HEK293T (cell line): ENCODE results near the gene ORM2.
A peak's percentile ranks its signal among the peaks of the same experiment; 100 is the strongest.

Source experiments
- CTCF ChIA-PET: fragments of 350-600 bp; formaldehyde crosslinking; extraction: SDS; loops from one replicate; lab custom pipeline; 2021; ENCODE audit warnings: antibody characterized with exemption, inconsistent platforms; lab: Yijun Ruan, JAX
- POLR2A ChIA-PET: fragments of 350-600 bp; formaldehyde crosslinking; extraction: SDS; loops from one replicate; lab custom pipeline; 2020; ENCODE audit warnings: antibody characterized with exemption, inconsistent platforms; lab: Yijun Ruan, JAX
- DNase-seq: peaks from one replicate; pipeline ENCODE4 v3.0.0; 2012; ENCODE audit warnings: mixed read lengths; ENCODE audit errors: extremely low spot score
- ARNT ChIP-seq: fragments of 450-650 bp; IDR thresholded peaks from 2 replicates; pipeline ENCODE4 v1.6.1; 2017; ENCODE audit warnings: mild to moderate bottlenecking
- BHLHE40 ChIP-seq: fragments of 450-650 bp; IDR thresholded peaks from 2 replicates; pipeline ENCODE4 v1.6.1; 2016; ENCODE audit warnings: mild to moderate bottlenecking, moderate library complexity, borderline replicate concordance
- CTBP1 ChIP-seq: fragments of 450-650 bp; IDR thresholded peaks from 2 replicates; pipeline ENCODE4 v1.6.1; 2016; ENCODE audit warnings: borderline replicate concordance
- ELF4 ChIP-seq: fragments of 450-650 bp; IDR thresholded peaks from 2 replicates; pipeline ENCODE4 v1.6.1; 2017; ENCODE audit warnings: antibody characterized with exemption
- FOXA1 ChIP-seq: fragments of 450-650 bp; IDR thresholded peaks from 2 replicates; pipeline ENCODE4 v1.6.1; 2016; ENCODE audit warnings: mild to moderate bottlenecking
- FOXK2 ChIP-seq: fragments of 450-650 bp; IDR thresholded peaks from 2 replicates; pipeline ENCODE4 v1.6.1; 2016; ENCODE audit warnings: mild to moderate bottlenecking
- FOXM1 ChIP-seq: fragments of 450-650 bp; IDR thresholded peaks from 2 replicates; pipeline ENCODE4 v1.6.1; 2017; ENCODE audit warnings: mild to moderate bottlenecking, borderline replicate concordance
- HDGF ChIP-seq: fragments of 450-650 bp; IDR thresholded peaks from 2 replicates; pipeline ENCODE4 v1.6.1; 2017; ENCODE audit warnings: antibody characterized with exemption, borderline replicate concordance
- L3MBTL2 ChIP-seq: fragments of 450-650 bp; conservative IDR thresholded peaks from 2 replicates; pipeline ENCODE4 v1.6.1; 2016; ENCODE audit warnings: mild to moderate bottlenecking
- LEF1 ChIP-seq: fragments of 450-650 bp; IDR thresholded peaks from 2 replicates; pipeline ENCODE4 v1.6.1; 2017; ENCODE audit warnings: mild to moderate bottlenecking, borderline replicate concordance
- NFRKB ChIP-seq: fragments of 450-650 bp; IDR thresholded peaks from 2 replicates; pipeline ENCODE4 v1.6.1; 2016; ENCODE audit warnings: mild to moderate bottlenecking, moderate library complexity
- SP1 ChIP-seq: fragments of 450-650 bp; IDR thresholded peaks from 2 replicates; pipeline ENCODE4 v1.6.1; 2017
- SUZ12 ChIP-seq: fragments of 450-650 bp; IDR thresholded peaks from 2 replicates; pipeline ENCODE4 v1.6.1; 2016; ENCODE audit warnings: mild to moderate bottlenecking
- TARDBP ChIP-seq: fragments of 450-650 bp; IDR thresholded peaks from 2 replicates; pipeline ENCODE4 v1.6.1; 2016
- ZNF384 ChIP-seq: fragments of 450-650 bp; IDR thresholded peaks from 2 replicates; pipeline ENCODE4 v1.6.1; 2016
- TF ChIP-seq, protein P1 (sequence below): fragments of 450-650 bp; IDR thresholded peaks from 2 replicates; pipeline ENCODE4 v1.6.1; 2016

Gene ORM2

DNA sequence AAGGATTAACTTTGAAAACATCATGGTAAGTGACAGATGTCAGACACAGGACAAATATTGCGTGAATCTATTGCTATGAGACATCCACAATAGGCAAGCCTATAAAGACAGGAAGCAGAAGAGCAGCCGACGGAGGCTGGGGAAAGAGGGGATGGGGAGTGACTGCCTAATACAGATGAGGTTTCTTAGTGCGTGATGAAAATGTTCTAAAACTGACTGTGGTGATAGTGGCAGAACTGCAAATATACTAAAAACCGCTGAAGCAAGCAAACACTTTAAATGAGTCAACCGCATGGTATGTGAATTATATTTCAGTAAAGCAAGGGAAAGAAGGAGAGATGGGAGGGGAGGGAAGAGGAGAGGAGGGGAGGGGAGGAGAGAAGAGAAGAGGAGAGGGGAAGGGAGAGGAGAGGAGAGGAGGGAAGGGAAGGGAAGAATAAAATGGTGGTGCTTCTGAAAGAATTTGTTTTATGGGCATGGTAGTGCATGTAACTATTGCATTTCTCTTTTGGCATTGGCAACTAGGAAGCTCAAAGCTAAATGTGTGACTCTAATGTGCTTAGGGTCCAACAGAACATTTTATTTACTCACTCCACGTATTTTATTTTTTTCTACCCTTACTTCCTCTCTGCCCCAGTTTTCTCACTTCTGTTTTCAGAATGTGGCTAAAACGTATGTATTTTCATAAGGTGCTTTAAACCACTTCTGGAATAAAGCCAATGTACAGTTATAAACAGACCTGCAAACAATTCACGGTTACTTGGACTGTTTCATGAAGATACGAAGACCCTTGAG lies 36.9 kb downstream of the ORM2 start:
- ChIA-PET CTCF (interaction anchor here (1.2 kb wide), 1 partner anchor 22 kb away, joined by 3 read pairs; no protein-coding TSS in a partner anchor), POLR2A (no interaction called here)
- TF ChIP-seq, protein P1, sequence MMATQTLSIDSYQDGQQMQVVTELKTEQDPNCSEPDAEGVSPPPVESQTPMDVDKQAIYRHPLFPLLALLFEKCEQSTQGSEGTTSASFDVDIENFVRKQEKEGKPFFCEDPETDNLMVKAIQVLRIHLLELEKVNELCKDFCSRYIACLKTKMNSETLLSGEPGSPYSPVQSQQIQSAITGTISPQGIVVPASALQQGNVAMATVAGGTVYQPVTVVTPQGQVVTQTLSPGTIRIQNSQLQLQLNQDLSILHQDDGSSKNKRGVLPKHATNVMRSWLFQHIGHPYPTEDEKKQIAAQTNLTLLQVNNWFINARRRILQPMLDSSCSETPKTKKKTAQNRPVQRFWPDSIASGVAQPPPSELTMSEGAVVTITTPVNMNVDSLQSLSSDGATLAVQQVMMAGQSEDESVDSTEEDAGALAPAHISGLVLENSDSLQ = no peak
- TF ChIP-seq SUZ12 = no peak
- no peak for TF ChIP-seq NFRKB
- no peak for TF ChIP-seq FOXK2
- TF ChIP-seq LEF1 = no peak
- no peak for TF ChIP-seq BHLHE40
- TF ChIP-seq TARDBP = no peak
- TF ChIP-seq FOXA1 = no peak
- no peak for TF ChIP-seq HDGF
- no peak for TF ChIP-seq SP1
- no peak for TF ChIP-seq CTBP1
- TF ChIP-seq FOXM1 = no peak
- no peak for TF ChIP-seq ZNF384
- no peak for TF ChIP-seq ARNT
- no peak for TF ChIP-seq ELF4
- no peak for TF ChIP-seq L3MBTL2
- no peak for DNase-seq

DNA sequence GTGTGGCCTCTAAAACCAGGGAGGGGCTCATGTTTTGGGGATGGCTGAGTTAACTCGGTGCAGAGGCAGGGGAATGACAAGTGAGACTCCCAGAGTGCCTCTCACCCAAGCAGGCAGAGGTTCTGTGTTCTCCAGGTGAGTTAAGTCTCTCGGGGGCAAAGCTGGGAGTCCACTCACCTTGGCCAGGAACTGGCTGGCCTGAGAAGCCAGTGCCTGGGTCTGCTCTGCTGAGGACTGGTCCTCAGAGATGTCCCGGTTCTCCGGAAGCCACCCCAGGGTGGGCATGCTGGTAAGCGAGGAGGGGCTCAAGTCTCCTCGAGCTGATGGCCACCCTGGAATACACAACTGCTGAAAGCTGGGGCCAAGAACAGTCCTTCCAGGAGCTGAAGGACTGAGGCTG lies 37.7 kb downstream of the ORM2 start:
- POLR2A ChIA-PET = no interaction called here
- CTCF ChIA-PET = no interaction called here

DNA sequence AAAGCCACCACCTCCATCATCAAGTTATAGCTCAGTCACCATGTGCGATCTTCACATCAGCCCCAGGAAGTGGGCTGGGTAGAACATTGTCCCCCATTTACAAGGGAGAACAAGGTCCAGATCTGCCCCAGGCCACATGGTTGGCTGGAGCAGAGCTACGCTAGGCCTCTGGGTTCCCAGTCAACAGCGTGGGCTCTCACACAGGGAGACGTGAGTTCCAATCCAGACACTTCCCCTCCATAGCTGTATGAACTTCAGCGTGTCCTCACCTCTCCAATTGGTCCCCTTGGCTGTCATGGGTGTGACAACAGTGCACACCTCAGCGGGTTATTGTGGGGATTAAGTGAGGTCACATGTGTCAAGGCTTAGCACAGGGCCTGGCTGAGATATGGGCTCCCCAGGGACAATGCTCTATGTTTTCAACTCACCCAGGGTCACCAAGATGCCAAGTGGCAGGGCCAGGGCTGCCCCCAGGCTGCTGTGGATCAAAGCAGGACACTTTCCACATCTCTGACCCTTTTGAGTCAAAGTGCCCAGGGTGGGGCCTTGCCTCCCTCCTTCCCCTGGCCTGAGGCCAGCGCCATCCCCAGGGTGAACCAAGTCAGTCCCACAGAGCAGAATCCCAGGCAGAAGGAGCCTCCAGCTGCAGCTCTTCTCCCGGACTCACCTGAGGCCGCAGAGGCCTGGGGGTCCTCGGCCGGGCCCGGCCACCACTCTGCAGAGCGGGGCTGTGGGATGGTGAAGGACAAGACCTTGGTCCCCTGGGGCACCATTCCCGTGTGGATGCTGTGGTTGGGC lies 38.3 kb downstream of the ORM2 start:
- POLR2A ChIA-PET = no interaction called here
- TF ChIP-seq SP1 (no peak), ZNF384 (no peak), FOXK2 (no peak), CTBP1 (no peak), L3MBTL2 (no peak), FOXM1 (no peak), TARDBP (no peak), HDGF (no peak), SUZ12 (no peak), ARNT (no peak), LEF1 (no peak)
- TF ChIP-seq, protein P1 = no peak
- no peak for DNase-seq
- CTCF ChIA-PET = no interaction called here

More for the DNA sequence above, 37.7 kb downstream of the ORM2 start:
- TF ChIP-seq TARDBP = no peak
- no peak for TF ChIP-seq FOXM1
- no peak for TF ChIP-seq ZNF384
- TF ChIP-seq CTBP1 = no peak
- no peak for TF ChIP-seq ELF4
- TF ChIP-seq L3MBTL2 = no peak
- no peak for TF ChIP-seq NFRKB
- TF ChIP-seq LEF1 = no peak
- TF ChIP-seq SP1 = no peak
- no peak for TF ChIP-seq SUZ12
- TF ChIP-seq, protein P1 = no peak
- no peak for TF ChIP-seq FOXA1
- TF ChIP-seq ARNT = no peak
- no peak for TF ChIP-seq BHLHE40
- TF ChIP-seq HDGF = no peak
- DNase-seq = no peak

DNA sequence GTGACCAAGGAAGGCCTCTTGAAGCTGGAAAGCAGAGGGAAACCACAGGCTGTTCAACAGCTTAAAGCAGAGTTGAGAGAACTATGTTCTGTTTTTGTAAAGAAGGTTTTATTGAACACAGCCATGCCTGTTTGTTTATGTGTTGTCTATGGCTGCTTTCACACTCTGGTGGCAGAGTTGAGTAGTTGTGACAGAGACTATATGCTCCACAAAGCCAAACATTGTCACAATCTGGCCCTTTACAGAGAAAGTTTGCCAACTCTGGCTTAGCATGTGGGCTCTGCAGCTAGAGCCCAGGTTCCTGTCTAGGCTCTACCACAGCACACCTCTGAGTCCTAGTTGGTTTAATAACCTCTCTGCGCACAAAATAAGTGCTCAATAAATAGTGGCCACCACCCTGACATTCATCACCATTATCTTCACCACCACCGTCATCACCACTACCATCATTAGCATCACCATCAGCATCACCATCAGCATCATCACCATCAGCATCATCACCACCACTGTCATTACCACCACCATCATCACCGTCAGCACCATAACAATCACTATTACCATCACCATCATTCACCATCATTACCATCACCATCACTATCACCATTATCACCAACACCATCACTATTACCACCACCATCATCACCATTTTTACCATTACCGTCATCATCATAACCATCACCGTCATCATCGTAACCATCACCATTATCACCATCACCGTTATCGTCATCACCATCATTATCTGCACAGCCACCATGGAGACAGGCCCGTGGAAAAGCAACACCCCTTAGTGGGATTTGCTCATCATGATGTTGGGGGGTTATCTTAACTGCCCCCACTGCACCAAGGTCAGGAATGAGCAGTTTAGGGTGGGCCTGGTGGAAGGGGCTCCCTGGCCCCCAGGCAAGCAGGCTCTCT lies 39.8 kb downstream of the ORM2 start:
- ChIA-PET CTCF (no interaction called here), POLR2A (no interaction called here)
- peak; percentile 25; the same call in 1 of the 2 replicates for TF ChIP-seq CTBP1
- no peak for TF ChIP-seq SUZ12
- no peak for DNase-seq

DNA sequence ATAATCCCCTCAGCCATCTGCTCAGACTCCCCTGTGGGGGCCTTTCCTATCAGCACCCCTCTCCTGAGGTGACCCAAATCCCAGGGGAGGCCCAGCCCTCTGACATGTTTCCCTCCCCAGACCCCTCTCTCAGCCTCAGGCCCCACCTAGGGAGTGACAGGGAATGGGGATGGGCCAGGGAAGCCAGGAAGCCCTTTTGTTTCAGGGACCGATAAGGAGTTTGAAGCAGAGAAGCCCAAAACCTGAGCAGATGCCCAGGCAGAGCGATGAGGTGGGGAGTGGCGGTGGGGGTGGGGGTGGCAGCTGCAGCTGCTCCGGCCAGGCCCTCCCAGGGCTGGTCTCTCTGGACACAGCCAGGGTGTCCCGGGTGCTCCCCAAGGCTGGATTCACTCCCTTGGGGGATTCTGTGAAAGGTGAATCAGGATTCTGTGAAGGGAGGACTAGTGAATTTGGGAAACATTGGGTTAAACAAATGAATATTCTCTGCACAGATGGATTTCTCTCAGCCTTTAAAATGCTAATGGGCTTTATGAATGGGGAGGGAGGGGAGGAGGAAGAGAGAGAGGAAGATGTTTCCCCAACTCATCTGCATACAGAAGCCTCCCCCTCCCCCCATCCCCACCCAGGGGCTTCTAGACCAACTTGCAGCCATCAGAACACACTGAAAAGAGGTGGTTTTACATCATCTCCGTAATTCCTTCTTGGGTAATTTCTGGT lies 40.7 kb downstream of the ORM2 start:
- DNase-seq = no peak
- ChIA-PET CTCF (no interaction called here), POLR2A (no interaction called here)
- no peak for TF ChIP-seq FOXK2
- TF ChIP-seq L3MBTL2 = no peak
- no peak for TF ChIP-seq HDGF
- TF ChIP-seq FOXA1 = no peak
- no peak for TF ChIP-seq LEF1
- no peak for TF ChIP-seq BHLHE40
- no peak for TF ChIP-seq ARNT
- TF ChIP-seq CTBP1 = no peak
- no peak for TF ChIP-seq FOXM1
- TF ChIP-seq TARDBP = no peak
- no peak for TF ChIP-seq SUZ12
- TF ChIP-seq NFRKB = no peak
- no peak for TF ChIP-seq SP1
- TF ChIP-seq ELF4 = no peak
- TF ChIP-seq, protein P1 = no peak
